Measurements from ENCODE around the gene THSD7A. TPM values are rescaled to one million over a fixed set of nuclear protein-coding genes. Genes with fewer than 3 reads are reported as not detected.

THSD7A gene
- total RNA-seq, 1 donor from 2014 or later, result 3.4 TPM

GRCh38 chr7:11403781-11404180 is 428.2 kb downstream of the THSD7A start:
- DNase-seq (ENCODE audit: low spot score), result no peak
- intact Hi-C loops (cut with DNase I), result no loop called here

GRCh38 chr7:11394438-11394837 is 437.6 kb downstream of the THSD7A start:
- intact Hi-C loops (cut with DNase I), result no loop called here
- DNase-seq (ENCODE audit: low spot score), result no peak

GRCh38 chr7:11379641-11380040 is 452.4 kb downstream of the THSD7A start:
- no peak for DNase-seq (ENCODE audit: low spot score)
- intact Hi-C loops (cut with DNase I), result no loop called here

GRCh38 chr7:11376529-11376928 is 455.5 kb downstream of the THSD7A start:
- DNase-seq (ENCODE audit: low spot score), result no peak
- intact Hi-C loops (cut with DNase I), result no loop called here

GRCh38 chr7:11374629-11375028 is 457.4 kb downstream of the THSD7A start:
- no peak for DNase-seq (ENCODE audit: low spot score)

GRCh38 chr7:11373546-11374142 is 458.4 kb downstream of the THSD7A start:
- intact Hi-C loops (cut with DNase I), result no loop called here
- DNase-seq (ENCODE audit: low spot score), result no peak

More at GRCh38 chr7:11374629-11375028, 457.4 kb downstream of the THSD7A start:
- intact Hi-C loops (cut with DNase I), result no loop called here

GRCh38 chr7:11369696-11370095 is 462.3 kb downstream of the THSD7A start:
- intact Hi-C loops (cut with DNase I), result no loop called here
- no peak for DNase-seq (ENCODE audit: low spot score)

- intact Hi-C loops (cut with DNase I), result no loop called here
- DNase-seq (ENCODE audit: low spot score), result no peak
These were observed 465.9 kb downstream of the THSD7A start for GRCh38 chr7:11366118-11366517.

GRCh38 chr7:11358637-11359036 is 473.4 kb downstream of the THSD7A start:
- no peak for DNase-seq (ENCODE audit: low spot score)
- intact Hi-C loops (cut with DNase I), result no loop called here

GRCh38 chr7:11355399-11356005 is 476.5 kb downstream of the THSD7A start:
- no peak for DNase-seq (ENCODE audit: low spot score)
- intact Hi-C loops (cut with DNase I), result no loop called here

GRCh38 chr7:11346302-11346701 is 485.7 kb downstream of the THSD7A start:
- intact Hi-C loops (cut with DNase I), result no loop called here
- no peak for DNase-seq (ENCODE audit: low spot score)

GRCh38 chr7:11345621-11346020 is 486.4 kb downstream of the THSD7A start:
- DNase-seq (ENCODE audit: low spot score), result no peak
- intact Hi-C loops (cut with DNase I), result no loop called here

- DNase-seq (ENCODE audit: low spot score), result no peak
- intact Hi-C loops (cut with DNase I), result no loop called here
These were observed 488.1 kb downstream of the THSD7A start for GRCh38 chr7:11343818-11344413.

GRCh38 chr7:11343136-11343535 is 488.9 kb downstream of the THSD7A start:
- intact Hi-C loops (cut with DNase I), result no loop called here
- no peak for DNase-seq (ENCODE audit: low spot score)

- intact Hi-C loops (cut with DNase I), result no loop called here
- no peak for DNase-seq (ENCODE audit: low spot score)
These were observed 490.6 kb downstream of the THSD7A start for GRCh38 chr7:11341285-11341944.

- intact Hi-C loops (cut with DNase I), result no loop called here
- DNase-seq (ENCODE audit: low spot score), result no peak
These were observed 495.6 kb downstream of the THSD7A start for GRCh38 chr7:11336432-11336831.

- DNase-seq (ENCODE audit: low spot score), result no peak
- intact Hi-C loops (cut with DNase I), result no loop called here
These were observed 496.1 kb downstream of the THSD7A start for GRCh38 chr7:11335947-11336346.

GRCh38 chr7:11332865-11333228 is 499.2 kb downstream of the THSD7A start:
- DNase-seq (ENCODE audit: low spot score), result no peak
- intact Hi-C loops (cut with DNase I), result no loop called here

- intact Hi-C loops (cut with DNase I), result no loop called here
- no peak for DNase-seq (ENCODE audit: low spot score)
These were observed 499.7 kb downstream of the THSD7A start for GRCh38 chr7:11332186-11332864.

All from cardiac septum (tissue), 1 donor.